ENCODE data around the gene AP1S2. TPM values are rescaled to one million over a fixed set of nuclear protein-coding genes. Genes with fewer than 3 reads are reported as not detected.

Gene AP1S2
- polyA plus RNA-seq, 1 of the 3 experiments (the other 2 are of a cell fraction): 17.7 TPM

GRCh38 chrX:15789979-15790768 lies 64.4 kb downstream of the AP1S2 start, which contains the start of gene ZRSR2:
Gene ZRSR2, plus strand, starts transcription at chrX:15790484. Its CDS starts 12 bp downstream, at chrX:15790496.
- H3K9ac ChIP-seq: peak within 1 kb of the TSS; percentile 76
- H3F3A ChIP-seq (replicated peaks; ENCODE audit: insufficient read depth): peaks cover 7% of the 10 kb centered on the region
- ChIA-PET POLR2A (no interaction called here), CTCF (no interaction called here)
- peaks cover 17% of the 10 kb centered on the region for H3K79me2 ChIP-seq (ENCODE audit: insufficient read depth)
- H4K20me1 ChIP-seq (ENCODE audit: insufficient read depth): no peaks in the 10 kb centered on the region
- peak within 1 kb of the TSS; percentile 81 to 90 for H3K27ac ChIP-seq (ENCODE audit: low read depth in 2 of 2, low read length in 1 of 2)
- peak; percentile 93 for DNase-seq
- peak within 1 kb of the TSS; percentile 82 for H3K4me2 ChIP-seq
- 2% methylated on average over 38 of the region's 55 CpGs for WGBS (ENCODE audit: low lambda C conversion rate)
- TF ChIP-seq FOXJ3 (CRISPR knock-in tag; IDR thresholded peaks at IDR 0.05) (peak; percentile 60; the same call in 1 of the 2 replicates), CTCF (IDR thresholded peaks at IDR 0.05) (no peak), CHD2 (IDR thresholded peaks at IDR 0.05; ENCODE audit: low read length, partially characterized antibody) (peak; percentile 4), TCF12 (IDR thresholded peaks at IDR 0.05) (no peak), YY1 (IDR thresholded peaks at IDR 0.05; ENCODE audit: low read depth) (peak; percentile 96), MAX (IDR thresholded peaks at IDR 0.05; ENCODE audit: low read depth) (peak; percentile 26; the same call in 1 of the 2 replicates), FOSL2 (IDR thresholded peaks at IDR 0.05; ENCODE audit: borderline replicate concordance, low read depth) (no peak), MXI1 (IDR thresholded peaks at IDR 0.05; ENCODE audit: low read depth, low read length) (peak; percentile 94), POLR2AphosphoS5 (IDR thresholded peaks at IDR 0.05; ENCODE audit: low read depth, low read length) (peak; percentile 75), TAF1 (IDR thresholded peaks at IDR 0.05; ENCODE audit: borderline replicate concordance, low read depth, low read length) (peak; percentile 76), GATA2 (CRISPR knock-in tag; IDR thresholded peaks at IDR 0.05) (no peak), RXRA (IDR thresholded peaks at IDR 0.05; ENCODE audit: borderline replicate concordance, low read depth) (no peak), GABPA (IDR thresholded peaks at IDR 0.05; ENCODE audit: low read depth) (peak; percentile 66), REST (IDR thresholded peaks at IDR 0.05; ENCODE audit: low read depth, low read length) (no peak), SIN3A (IDR thresholded peaks at IDR 0.05; ENCODE audit: borderline replicate concordance, low read depth, low read length) (peak; percentile 55), USF2 (IDR thresholded peaks at IDR 0.05; ENCODE audit: borderline replicate concordance, low read depth, low read length) (no peak), NRF1 (IDR thresholded peaks at IDR 0.05; ENCODE audit: low read depth, low read length) (peak; percentile 94)
- H3K4me1 ChIP-seq (ENCODE audit: control insufficient read depth in 1 of 2, insufficient read depth in 2 of 2, low read depth in 1 of 2, low read length in 1 of 2): peaks cover 0 to 3% of the 10 kb centered on the region in 2 experiments; a peak in 1 of 4 replicates
- H3K4me3 ChIP-seq (ENCODE audit: low read depth in 2 of 2, low read length in 1 of 2): peak within 1 kb of the TSS; percentile 92 to 97
- no peaks in the 10 kb centered on the region for H3K9me3 ChIP-seq
- peaks cover 5 to 15% of the 10 kb centered on the region in 2 experiments for H3K36me3 ChIP-seq (replicated peaks in 1 of 2; ENCODE audit: control insufficient read depth in 1 of 2, insufficient read depth in 2 of 2, low read length in 1 of 2)
- peak within 1 kb of the TSS; percentile 95 for H2AFZ ChIP-seq (ENCODE audit: low read depth)
- H3K9me2 ChIP-seq: no peaks in the 10 kb centered on the region
- no peaks in the 10 kb centered on the region for H3K27me3 ChIP-seq (ENCODE audit: insufficient read depth)

Data from SK-N-SH (cell line).